NCI-H1092 treated with DMSO at 0.1 percent for 48 hours (cell line): ENCODE data around the gene GOLGA1.
"Not testable (repeated sequence)": the region's sequence is repeated elsewhere in the genome, so short reads cannot be mapped to it uniquely, and the experiment has no call there.

Experiments used
- DNase-seq: peaks from one replicate; lab custom pipeline; 2025; lab: John Stamatoyannopoulos, UW

GOLGA1 gene

GRCh38 chr9:124939944-124940343, 939 bp downstream of the GOLGA1 start:
- DNase-seq = no peak

- no peak for DNase-seq
These were observed 6.6 kb downstream of the GOLGA1 start for GRCh38 chr9:124934290-124934689.

GRCh38 chr9:124932333-124932732, 8.6 kb downstream of the GOLGA1 start:
- no peak for DNase-seq

DNA sequence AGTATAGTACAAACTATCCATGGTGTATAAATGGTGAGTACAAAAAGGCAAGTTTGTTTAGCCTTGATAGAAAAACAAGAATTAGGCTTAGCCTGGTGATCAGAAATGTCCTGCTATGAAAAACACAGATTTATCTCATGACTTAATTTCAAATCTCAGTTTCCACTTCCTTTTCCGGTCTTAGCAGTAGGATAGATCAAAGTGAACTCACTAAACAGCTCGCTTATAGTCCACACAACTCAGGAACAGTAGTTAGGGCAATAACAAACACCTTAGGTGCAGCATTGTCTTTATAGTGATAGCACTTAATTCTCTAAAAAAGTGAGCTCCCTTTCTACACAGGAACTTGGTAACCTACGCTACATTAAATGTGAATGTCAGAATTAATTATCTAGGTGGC, 11.4 kb downstream of the GOLGA1 start:
- no peak for DNase-seq

DNA sequence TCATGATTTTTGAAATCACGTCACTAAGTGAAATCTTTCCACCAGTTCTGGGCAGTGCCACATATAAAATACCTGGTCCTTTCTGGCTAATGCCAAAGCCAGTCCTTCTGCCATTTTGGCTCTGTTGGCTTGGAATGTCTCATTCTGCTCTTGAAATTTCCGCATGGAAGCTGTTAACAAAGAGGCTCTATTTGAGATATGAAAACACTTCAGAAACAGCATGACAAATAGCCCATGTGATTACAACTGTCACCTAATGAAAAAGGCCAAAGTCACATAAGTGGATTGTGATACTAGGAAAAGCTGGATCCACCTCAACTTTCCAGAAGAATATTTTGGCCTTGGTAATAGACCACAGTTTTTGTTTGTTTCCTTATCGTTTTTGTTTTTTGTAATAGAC, 12.8 kb downstream of the GOLGA1 start:
- DNase-seq = no peak

GRCh38 chr9:124920394-124920793, 20.5 kb downstream of the GOLGA1 start:
- DNase-seq = not testable (repeated sequence)

- no peak for DNase-seq
These were observed 26.0 kb downstream of the GOLGA1 start for GRCh38 chr9:124914753-124915405.

DNA sequence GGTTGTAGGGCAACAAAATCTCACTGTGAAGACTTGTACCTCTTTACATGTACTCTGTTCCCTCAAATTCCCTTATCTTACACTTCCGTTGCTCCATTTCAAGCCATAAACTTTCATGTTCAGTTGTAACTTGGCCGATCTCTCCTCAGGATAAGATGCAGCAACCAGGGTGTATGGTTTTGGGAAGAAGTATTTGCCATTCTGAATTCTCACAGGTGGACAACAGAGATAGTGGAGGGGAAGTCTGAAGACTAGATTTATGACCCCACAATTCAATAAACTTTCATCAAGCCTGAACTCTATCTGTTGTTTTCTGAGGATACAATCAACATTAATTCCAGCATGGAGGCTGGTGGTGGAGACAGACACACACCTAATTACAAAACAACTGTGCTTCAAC, 27.5 kb downstream of the GOLGA1 start:
- no peak for DNase-seq

GRCh38 chr9:124911766-124912165, 29.1 kb downstream of the GOLGA1 start:
- DNase-seq = no peak

DNA sequence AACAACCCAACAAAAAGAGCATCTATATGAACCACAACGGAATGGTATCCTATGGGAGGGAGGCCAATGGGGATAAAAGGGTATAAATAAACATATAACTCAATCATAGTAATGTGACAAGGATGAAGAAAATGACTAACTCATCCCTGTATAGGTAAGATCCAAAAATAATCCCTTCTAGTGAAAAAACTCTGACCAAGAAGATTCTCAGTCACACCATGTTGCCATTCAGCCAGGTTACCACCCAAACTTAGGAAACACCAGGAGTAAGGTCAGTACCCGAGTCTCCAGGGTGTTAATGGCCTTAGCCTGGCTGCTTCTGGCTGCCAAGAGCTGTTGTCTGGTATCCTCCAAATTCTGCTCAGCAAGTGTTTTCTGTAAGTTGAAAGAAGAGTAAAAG, 32.8 kb downstream of the GOLGA1 start:
- DNase-seq = no peak

DNA sequence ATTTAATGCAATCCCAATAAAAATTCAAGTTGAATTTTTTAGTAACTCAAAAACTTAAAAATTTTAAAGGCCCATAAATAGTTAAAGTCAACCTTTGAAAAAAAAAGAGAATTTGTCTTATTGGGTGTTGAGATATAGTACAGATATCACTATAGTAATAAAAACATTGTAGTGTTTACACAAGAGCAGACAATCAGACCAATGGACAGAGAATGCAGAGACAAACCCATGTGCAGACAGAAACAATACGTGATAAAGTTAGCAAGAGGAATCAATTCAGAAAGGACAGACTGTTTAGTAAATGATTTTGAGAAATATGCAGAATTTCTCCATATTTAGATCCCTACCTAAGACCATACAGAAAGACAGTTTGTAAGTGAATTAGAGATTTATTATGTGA, 33.9 kb downstream of the GOLGA1 start:
- DNase-seq = no peak

- DNase-seq = no peak
These were observed 41.0 kb downstream of the GOLGA1 start for GRCh38 chr9:124899845-124900244.

GRCh38 chr9:124897570-124898460, 43.1 kb downstream of the GOLGA1 start:
- DNase-seq = no peak

DNA sequence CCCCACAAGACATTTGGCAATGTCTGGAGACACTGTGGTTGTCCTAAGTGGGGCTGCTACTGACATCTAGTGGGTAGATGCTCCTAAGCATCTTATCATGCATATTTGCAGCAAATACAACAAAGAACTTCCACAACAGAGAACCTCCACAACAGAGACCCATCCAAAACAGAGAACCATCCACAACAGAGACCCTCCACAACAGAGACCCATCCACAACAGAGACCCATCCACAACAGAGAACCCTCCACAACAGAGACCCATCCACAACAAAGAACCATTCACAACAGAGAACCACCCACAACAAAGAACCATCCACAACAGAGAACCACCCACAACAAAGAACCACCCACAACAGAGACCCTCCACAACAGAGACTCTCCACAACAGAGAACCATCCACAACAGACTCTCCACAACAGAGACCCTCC, 46.1 kb downstream of the GOLGA1 start:
- no peak for DNase-seq

DNA sequence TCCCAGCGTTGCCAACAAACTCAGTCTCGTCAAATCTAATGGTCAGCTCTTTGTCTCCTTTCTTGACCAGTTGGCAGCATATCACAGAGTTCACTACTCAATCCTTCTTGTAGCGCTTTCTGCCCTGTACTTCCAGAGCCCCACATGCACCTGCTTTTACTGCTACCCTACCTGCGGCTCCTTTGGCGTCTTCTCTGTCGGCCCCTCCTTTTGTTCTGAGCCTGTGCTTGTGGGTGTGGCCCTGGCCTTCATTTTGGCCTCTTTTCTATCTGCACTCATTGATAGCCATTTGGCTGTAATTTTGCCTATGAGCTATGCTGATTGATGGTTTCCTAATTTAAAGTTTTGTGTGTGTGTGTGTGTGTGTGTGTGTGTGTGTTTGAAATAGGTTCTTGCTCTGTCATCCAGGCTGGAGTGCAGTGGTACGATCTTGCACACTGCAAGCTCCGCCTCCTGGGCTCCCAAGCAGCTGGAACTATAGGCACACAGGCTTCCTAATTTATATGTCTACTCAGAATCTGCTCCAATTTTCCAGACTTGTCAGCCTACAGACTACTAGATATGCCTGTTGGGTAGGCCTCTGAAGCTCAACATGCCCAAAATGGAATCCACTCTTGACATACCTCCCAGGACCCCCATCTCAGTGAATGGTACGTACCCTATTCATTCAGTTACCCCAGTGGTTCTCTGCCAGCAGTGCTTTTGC, 46.7 kb downstream of the GOLGA1 start:
- DNase-seq = no peak

DNA sequence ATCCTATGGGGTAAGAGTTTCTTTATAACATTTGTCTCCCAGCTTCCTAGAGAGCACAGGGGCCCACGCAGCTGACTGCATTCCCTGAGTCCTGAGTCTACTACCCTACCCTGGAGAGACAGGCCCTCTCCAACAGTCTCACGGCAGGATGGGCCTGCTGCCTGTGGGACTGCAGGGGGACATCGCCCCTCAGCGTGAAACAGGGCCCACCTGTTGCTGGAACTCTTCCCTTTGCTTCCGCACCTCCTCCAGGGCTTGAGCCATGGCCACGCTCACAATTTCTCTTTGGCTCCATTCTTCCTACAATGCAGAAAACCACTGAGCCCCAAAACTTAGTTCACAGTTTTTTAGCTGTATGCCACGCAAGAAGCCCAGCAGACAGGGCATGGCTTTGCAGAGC, 50.7 kb downstream of the GOLGA1 start:
- DNase-seq = no peak

DNA sequence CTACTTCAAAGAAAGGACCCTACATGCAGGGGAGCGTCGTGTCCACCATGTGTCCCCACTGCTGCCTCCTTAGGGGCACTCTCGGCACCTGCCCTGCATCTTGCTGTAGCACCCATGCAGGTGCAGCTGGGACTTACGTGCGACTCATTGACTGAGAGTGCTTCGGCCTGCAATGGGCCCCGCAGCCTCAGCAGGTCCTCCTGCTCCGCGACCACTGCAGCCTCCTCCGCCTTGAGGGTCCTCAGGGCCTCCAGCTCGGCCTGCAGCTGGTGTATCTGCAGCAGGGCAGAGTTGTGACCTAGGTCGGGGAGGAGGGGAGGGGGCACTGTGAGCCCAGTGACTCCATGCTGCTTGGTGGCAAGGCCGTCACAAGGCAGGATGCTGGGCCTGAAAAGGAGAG, 51.9 kb downstream of the GOLGA1 start:
- no peak for DNase-seq

- no peak for DNase-seq
These were observed 53.1 kb downstream of the GOLGA1 start for GRCh38 chr9:124887832-124888231.

- no peak for DNase-seq
These were observed 53.9 kb downstream of the GOLGA1 start for GRCh38 chr9:124886866-124887492.

DNA sequence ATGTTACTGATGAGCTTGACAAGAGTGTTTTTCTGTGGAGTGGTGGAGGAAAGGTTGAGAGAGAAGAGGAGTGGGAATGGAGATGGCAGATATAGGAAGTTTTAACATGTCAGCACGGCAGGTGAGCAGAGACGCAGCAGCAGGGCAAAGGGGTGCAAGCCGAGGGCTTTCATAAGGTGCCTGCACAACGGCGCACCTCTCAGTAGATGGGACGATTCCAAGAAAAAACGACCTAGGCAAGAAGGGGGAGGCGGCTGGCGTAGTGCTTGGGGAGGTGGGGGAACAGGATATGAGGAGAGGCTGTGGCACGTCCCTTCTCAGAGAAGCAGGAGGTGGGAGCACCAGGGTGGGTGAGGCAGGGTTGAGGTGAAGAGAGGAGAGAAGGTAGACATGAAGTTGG, 54.4 kb downstream of the GOLGA1 start:
- no peak for DNase-seq

DNA sequence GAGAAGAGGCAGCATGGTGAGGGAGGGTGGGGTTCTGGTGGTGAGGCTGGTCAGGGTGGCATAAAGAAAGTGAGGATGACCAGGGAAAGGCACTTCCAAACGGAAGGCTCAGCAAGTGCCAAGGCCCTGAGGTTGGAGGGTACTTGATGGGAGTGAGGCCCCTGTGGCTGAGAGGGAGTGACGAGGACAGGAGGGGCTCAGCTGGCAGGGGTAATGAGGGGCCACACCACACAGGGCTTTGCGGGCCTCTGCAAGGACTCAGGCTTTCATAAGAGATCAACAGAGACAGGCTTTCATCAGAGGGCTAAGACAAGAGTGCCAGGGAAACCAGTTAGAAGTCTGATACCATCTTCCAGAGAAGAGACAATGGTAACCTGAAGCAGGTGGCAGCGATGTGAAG, 55.3 kb downstream of the GOLGA1 start:
- DNase-seq = no peak

- no peak for DNase-seq
These were observed 56.5 kb downstream of the GOLGA1 start for GRCh38 chr9:124884376-124884775.
